H1 (cell line): Measurements from ENCODE around the gene GAPDHS.

Experiments
- CHD1 ChIP-seq: IDR thresholded peaks from 2 replicates; pipeline ENCODE4 v1.6.1; 2012; ENCODE audit warnings: low read depth, low read length, improper control_type of control experiment
- GABPA ChIP-seq: IDR thresholded peaks from 2 replicates; pipeline ENCODE4 v1.6.1; 2011; ENCODE audit warnings: mild to moderate bottlenecking, low read length, moderate library complexity, borderline replicate concordance; ENCODE audit not compliant: insufficient read depth
- POLR2A ChIP-seq, 2 experiments: IDR thresholded peaks; 1 replicate in 1 of 2; 2 replicates in 1 of 2; pipeline ENCODE4 v1.6.1; 2011; ENCODE audit warnings: low read depth in 2 of 2, low read length in 2 of 2, mild to moderate bottlenecking in 2 of 2; ENCODE audit errors: control extremely low read depth in 1 of 2
- RAD21 ChIP-seq, 2 experiments: IDR thresholded peaks in 1 of 2; conservative IDR thresholded peaks in 1 of 2; 2 replicates each; pipeline ENCODE4 v1.6.1; 2011; ENCODE audit warnings: low read depth in 2 of 2, low read length in 2 of 2, improper control_type of control experiment in 1 of 2, inconsistent platforms in 1 of 2, mild to moderate bottlenecking in 1 of 2, moderate library complexity in 1 of 2
- ZNF274 ChIP-seq: IDR thresholded peaks from 2 replicates; pipeline ENCODE4 v1.7.0; 2012; ENCODE audit warnings: low read length, borderline replicate concordance; ENCODE audit errors: extremely low read depth
- TF ChIP-seq, protein P1 (sequence below), 3 experiments: IDR thresholded peaks; 1 replicate in 2 of 3; 2 replicates in 1 of 3; pipeline versions ENCODE4 v1.5.1 to v1.6.1; 2011; ENCODE audit warnings: low read length in 3 of 3, mild to moderate bottlenecking in 3 of 3, inconsistent platforms in 2 of 3, low read depth in 1 of 3, moderate library complexity in 1 of 3; ENCODE audit not compliant: insufficient read depth in 1 of 3; ENCODE audit errors: control extremely low read depth in 1 of 3

DNA sequence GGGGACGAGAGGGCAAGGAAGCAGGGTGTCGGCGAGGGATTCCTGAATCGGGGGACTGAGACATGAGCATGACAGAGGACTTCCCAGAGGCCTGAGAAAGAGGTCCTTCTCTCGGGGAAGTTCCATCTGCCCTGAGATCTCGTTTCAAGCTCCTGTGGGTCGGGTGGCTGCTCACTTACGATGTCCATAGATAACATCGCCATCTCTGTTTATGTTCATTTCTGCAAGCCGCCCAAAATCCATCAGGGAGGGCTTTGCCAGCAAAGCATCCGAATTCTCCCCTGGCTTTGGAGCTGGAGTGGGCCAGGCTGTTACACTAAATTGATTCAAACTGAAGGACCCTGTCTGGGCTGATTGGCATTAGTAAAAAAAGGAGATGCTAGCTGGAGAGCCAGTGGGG lies 25.7 kb upstream of the GAPDHS start:
- TF ChIP-seq POLR2A (IDR thresholded peaks at IDR 0.05; ENCODE audit: control extremely low read depth in 1 of 2, low read depth in 2 of 2, low read length in 2 of 2): peak in 1 of 2 experiments; percentile 34; a peak in 1 of 3 replicates
- no peak for TF ChIP-seq RAD21 (IDR thresholded peaks at IDR 0.05 in 1 of 2, conservative IDR thresholded peaks at IDR 0.05 in 1 of 2; ENCODE audit: low read depth in 2 of 2, low read length in 2 of 2)
- TF ChIP-seq, protein P1, sequence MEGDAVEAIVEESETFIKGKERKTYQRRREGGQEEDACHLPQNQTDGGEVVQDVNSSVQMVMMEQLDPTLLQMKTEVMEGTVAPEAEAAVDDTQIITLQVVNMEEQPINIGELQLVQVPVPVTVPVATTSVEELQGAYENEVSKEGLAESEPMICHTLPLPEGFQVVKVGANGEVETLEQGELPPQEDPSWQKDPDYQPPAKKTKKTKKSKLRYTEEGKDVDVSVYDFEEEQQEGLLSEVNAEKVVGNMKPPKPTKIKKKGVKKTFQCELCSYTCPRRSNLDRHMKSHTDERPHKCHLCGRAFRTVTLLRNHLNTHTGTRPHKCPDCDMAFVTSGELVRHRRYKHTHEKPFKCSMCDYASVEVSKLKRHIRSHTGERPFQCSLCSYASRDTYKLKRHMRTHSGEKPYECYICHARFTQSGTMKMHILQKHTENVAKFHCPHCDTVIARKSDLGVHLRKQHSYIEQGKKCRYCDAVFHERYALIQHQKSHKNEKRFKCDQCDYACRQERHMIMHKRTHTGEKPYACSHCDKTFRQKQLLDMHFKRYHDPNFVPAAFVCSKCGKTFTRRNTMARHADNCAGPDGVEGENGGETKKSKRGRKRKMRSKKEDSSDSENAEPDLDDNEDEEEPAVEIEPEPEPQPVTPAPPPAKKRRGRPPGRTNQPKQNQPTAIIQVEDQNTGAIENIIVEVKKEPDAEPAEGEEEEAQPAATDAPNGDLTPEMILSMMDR (IDR thresholded peaks at IDR 0.05; ENCODE audit: control extremely low read depth in 1 of 3, insufficient read depth in 1 of 3, low read depth in 1 of 3, low read length in 3 of 3): no peak
- no peak for TF ChIP-seq ZNF274
- TF ChIP-seq GABPA: no peak
- TF ChIP-seq CHD1: no peak
